PC-9 (cell line): ENCODE measurements around the gene SLC25A4.

Experiments
- EZH2 ChIP-seq: fragments of 200-600 bp; sonication (generic); IDR thresholded peaks from 2 replicates; pipeline ENCODE4 v1.8.0; 2017; ENCODE audit warnings: antibody characterized with exemption, low read depth
- TF ChIP-seq, protein P1 (sequence below): fragments of 200-600 bp; sonication (generic); conservative IDR thresholded peaks from 2 replicates; pipeline ENCODE4 v1.6.1; 2017; ENCODE audit warnings: mixed run types, antibody characterized with exemption, mild to moderate bottlenecking, moderate library complexity

DNA sequence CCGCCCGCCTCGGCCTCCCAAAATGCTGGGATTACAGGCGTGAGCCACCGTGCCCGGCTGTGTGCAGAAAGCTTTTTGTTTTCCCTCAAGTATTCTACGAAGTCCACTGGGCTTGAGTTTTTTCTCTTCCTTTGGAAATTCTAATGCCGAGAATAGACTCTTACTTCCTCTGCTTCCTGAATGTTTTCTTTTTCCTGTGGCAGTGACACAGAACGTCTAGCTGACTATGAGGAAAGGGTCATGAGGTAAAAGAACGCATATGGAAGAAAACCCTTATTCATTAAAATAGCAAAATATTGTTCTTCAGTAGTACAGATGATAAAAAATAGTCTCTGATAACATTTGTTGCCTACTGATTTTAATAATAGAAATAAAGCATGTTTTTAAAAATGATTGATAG, 4.9 kb upstream of the SLC25A4 start:
- TF ChIP-seq, protein P1, sequence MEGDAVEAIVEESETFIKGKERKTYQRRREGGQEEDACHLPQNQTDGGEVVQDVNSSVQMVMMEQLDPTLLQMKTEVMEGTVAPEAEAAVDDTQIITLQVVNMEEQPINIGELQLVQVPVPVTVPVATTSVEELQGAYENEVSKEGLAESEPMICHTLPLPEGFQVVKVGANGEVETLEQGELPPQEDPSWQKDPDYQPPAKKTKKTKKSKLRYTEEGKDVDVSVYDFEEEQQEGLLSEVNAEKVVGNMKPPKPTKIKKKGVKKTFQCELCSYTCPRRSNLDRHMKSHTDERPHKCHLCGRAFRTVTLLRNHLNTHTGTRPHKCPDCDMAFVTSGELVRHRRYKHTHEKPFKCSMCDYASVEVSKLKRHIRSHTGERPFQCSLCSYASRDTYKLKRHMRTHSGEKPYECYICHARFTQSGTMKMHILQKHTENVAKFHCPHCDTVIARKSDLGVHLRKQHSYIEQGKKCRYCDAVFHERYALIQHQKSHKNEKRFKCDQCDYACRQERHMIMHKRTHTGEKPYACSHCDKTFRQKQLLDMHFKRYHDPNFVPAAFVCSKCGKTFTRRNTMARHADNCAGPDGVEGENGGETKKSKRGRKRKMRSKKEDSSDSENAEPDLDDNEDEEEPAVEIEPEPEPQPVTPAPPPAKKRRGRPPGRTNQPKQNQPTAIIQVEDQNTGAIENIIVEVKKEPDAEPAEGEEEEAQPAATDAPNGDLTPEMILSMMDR = no peak
- no peak for TF ChIP-seq EZH2
